Lung (tissue), 12 donors: ENCODE results near the gene BCR. TPM values are rescaled to one million over a fixed set of nuclear protein-coding genes. Genes with fewer than 3 reads are reported as not detected.
A peak's percentile ranks its signal among the peaks of the same experiment; 100 is the strongest.

Experiments used
- ATAC-seq: fragments of 200-7000 bp; cut with Tn5 transposase; one replicate; pipeline ENCODE4 v1.9.1; 2020; ENCODE audit warnings: moderate number of reproducible peaks; ENCODE audit not compliant: insufficient read depth, low FRiP score
- DNase-seq, 3 donors: peaks; one replicate each; pipeline ENCODE4 v3.0.0-alpha.2; 2013 to 2017
- H3K27ac ChIP-seq, 2 donors: one replicate each; pipeline ENCODE4 v1.5.1; 2013; ENCODE audit warnings: mild to moderate bottlenecking in 2 of 2, moderate library complexity in 2 of 2, control low read depth in 1 of 2, inconsistent platforms in 1 of 2, low read depth in 1 of 2, low read length in 1 of 2
- H3K27me3 ChIP-seq, 3 donors: one replicate each; pipeline ENCODE4 v1.5.1; 2013; ENCODE audit warnings: low read length in 2 of 3; ENCODE audit not compliant: control insufficient read depth in 3 of 3, insufficient read depth in 3 of 3
- H3K36me3 ChIP-seq, 4 donors: one replicate each; pipeline ENCODE4 v1.5.1; 2013; ENCODE audit warnings: low read length in 4 of 4, mild to moderate bottlenecking in 1 of 4, moderate library complexity in 1 of 4; ENCODE audit not compliant: control insufficient read depth in 4 of 4, insufficient read depth in 4 of 4
- H3K4me1 ChIP-seq, 5 donors: one replicate each; pipeline ENCODE4 v1.5.1; 2013; ENCODE audit warnings: low read length in 5 of 5, mild to moderate bottlenecking in 2 of 5, moderate library complexity in 1 of 5; ENCODE audit not compliant: control insufficient read depth in 5 of 5, insufficient read depth in 5 of 5
- H3K4me3 ChIP-seq: one replicate; pipeline ENCODE4 v1.5.1; 2013; ENCODE audit warnings: mild to moderate bottlenecking, control low read depth, moderate library complexity
- H3K9ac ChIP-seq, 2 donors: one replicate each; pipeline ENCODE4 v1.5.1; 2013; ENCODE audit warnings: low read length in 2 of 2, control low read depth in 1 of 2; ENCODE audit not compliant: insufficient read depth in 1 of 2
- H3K9me3 ChIP-seq, 4 donors: one replicate each; pipeline ENCODE4 v1.5.1; 2013; ENCODE audit warnings: low read length in 3 of 4, mild to moderate bottlenecking in 1 of 4, moderate library complexity in 1 of 4; ENCODE audit not compliant: control insufficient read depth in 4 of 4, insufficient read depth in 3 of 4
- CTCF ChIP-seq: IDR thresholded peaks from 2 replicates; pipeline ENCODE4 v1.5.1; 2012; ENCODE audit warnings: mild to moderate bottlenecking; ENCODE audit errors: control extremely low read depth, extremely low read depth
- WGBS, 2 donors: extraction: QIAGEN DNeasy Blood & Tissue Kit; methylation state at CpG; one replicate each; pipeline ENCODE4 v1.1.7; 2013; 5-methylcytosine and 5-hydroxymethylcytosine counted together
- polyA plus RNA-seq, 2 donors: library from polyadenylated mRNA; stranded (reverse); fragments of 200-250 nt; gene quantifications; one replicate each; pipeline ENCODE4 v1.2.1, GENCODE V29; 2013
- total RNA-seq, 2 donors: library from RNA; depleted of rRNA in 1 of 2; stranded (reverse); fragments of >200 nt in 1 of 2; gene quantifications; one replicate each; pipeline ENCODE4 v1.2.1, GENCODE V29; 2014 to 2021
- donor health status: control.
- donor health status: control.
- donor health status: Bipolar disorder and iron deficiency.
- donor health status: healthy.
- donor health status: DM: yes; HTN: yes; CAD: no.

Gene BCR
- total and polyA plus RNA-seq, 4 donors, result 21.8 to 67.3 (median 31.8) TPM

GRCh38 chr22:23193882-23194281 lies 13.6 kb downstream of the BCR start:
- no peak for DNase-seq
- no peak overlapping the region for H3K27ac ChIP-seq
- no peaks in the 10 kb centered on the region for H3K27me3 ChIP-seq
- no peak for TF ChIP-seq CTCF
- H3K4me3 ChIP-seq, result no peak overlapping the region
- peaks cover 0 to 28% (median 5%) of the 10 kb centered on the region in 5 donors for H3K4me1 ChIP-seq
- no peak for ATAC-seq
- no peaks in the 10 kb centered on the region for H3K36me3 ChIP-seq
- 79 to 80% methylated on average over 5 of the region's 5 CpGs for WGBS, 2 donors
- H3K9me3 ChIP-seq, result no peaks in the 10 kb centered on the region
- no peak overlapping the region for H3K9ac ChIP-seq

- H3K4me1 ChIP-seq, result peaks cover 0 to 30% (median 5%) of the 10 kb centered on the region in 5 donors
- 63 to 79% methylated on average over 11 of the region's 11 CpGs for WGBS, 2 donors
Measured at GRCh38 chr22:23196165-23196564, 15.9 kb downstream of the BCR start.

GRCh38 chr22:23197836-23198235 lies 17.5 kb downstream of the BCR start:
- no peaks in the 10 kb centered on the region for H3K27me3 ChIP-seq
- no peak for DNase-seq
- peak overlapping the region in 1 of 2 donors; percentile 26 for H3K27ac ChIP-seq
- no peak overlapping the region for H3K9ac ChIP-seq
- peaks cover 0 to 21% (median 12%) of the 10 kb centered on the region in 5 donors for H3K4me1 ChIP-seq
- 48 to 64% methylated on average over 8 of the region's 8 CpGs for WGBS, 2 donors
- ATAC-seq, result no peak
- H3K36me3 ChIP-seq, result no peaks in the 10 kb centered on the region
- H3K9me3 ChIP-seq, result no peaks in the 10 kb centered on the region
- TF ChIP-seq CTCF, result no peak
- no peak overlapping the region for H3K4me3 ChIP-seq

More at GRCh38 chr22:23196165-23196564, 15.9 kb downstream of the BCR start:
- no peak overlapping the region for H3K27ac ChIP-seq
- TF ChIP-seq CTCF, result no peak
- ATAC-seq (no peak), DNase-seq (no peak)
- no peak overlapping the region for H3K9ac ChIP-seq
- no peak overlapping the region for H3K4me3 ChIP-seq
- no peaks in the 10 kb centered on the region for H3K27me3 ChIP-seq
- H3K36me3 ChIP-seq, result no peaks in the 10 kb centered on the region
- no peaks in the 10 kb centered on the region for H3K9me3 ChIP-seq

DNA sequence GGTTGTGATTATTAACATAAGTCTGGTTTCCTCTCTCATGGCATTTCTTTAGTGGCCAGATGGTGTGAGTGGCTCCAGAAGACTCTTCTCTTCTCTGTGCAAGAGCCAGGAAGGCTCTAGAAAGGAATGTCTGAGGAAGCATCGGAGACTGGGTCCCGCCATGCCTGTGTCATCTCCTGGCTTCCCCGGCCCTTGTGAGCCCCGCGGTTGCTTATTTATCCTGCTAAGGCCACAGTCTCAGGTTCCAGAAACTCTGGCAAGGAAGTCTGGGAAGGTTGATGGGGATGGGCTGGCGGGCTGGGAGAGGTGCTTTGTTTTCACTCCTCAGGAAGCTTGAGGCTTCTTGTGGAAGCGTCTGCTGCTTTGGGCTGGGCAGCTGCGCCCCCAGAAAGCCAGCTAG lies 18.9 kb downstream of the BCR start:
- no peaks in the 10 kb centered on the region for H3K9me3 ChIP-seq
- no peak for ATAC-seq
- no peak for DNase-seq
- peak overlapping the region in 1 of 2 donors; percentile 17 for H3K27ac ChIP-seq
- peaks cover 0 to 22% (median 3%) of the 10 kb centered on the region in 5 donors for H3K4me1 ChIP-seq
- 51 to 62% methylated on average over 8 of the region's 8 CpGs for WGBS, 2 donors
- H3K27me3 ChIP-seq, result no peaks in the 10 kb centered on the region
- H3K36me3 ChIP-seq, result no peaks in the 10 kb centered on the region
- H3K4me3 ChIP-seq, result no peak overlapping the region
- no peak for TF ChIP-seq CTCF
- no peak overlapping the region for H3K9ac ChIP-seq
